ENCODE measurements around the gene SLC36A2. TPM values are rescaled to one million over a fixed set of nuclear protein-coding genes. Genes with fewer than 3 reads are reported as not detected.
"Not testable (repeated sequence)": the region's sequence is repeated elsewhere in the genome, so short reads cannot be mapped to it uniquely, and the experiment has no call there.

SLC36A2 gene
- polyA plus RNA-seq, 1 donor from 2014 or later, result not detected

GRCh38 chr5:151312756-151313324 lies 34.5 kb downstream of the SLC36A2 start:
- Mint-ChIP-seq H3K36me3 (peaks cover 8% of the 10 kb centered on the region), H3K4me3 (peak overlapping the region in 1 of 4 donors; percentile 33), H3K27me3 (peaks cover 5% of the 10 kb centered on the region), H3K4me1 (peaks cover 1 to 8% (median 2%) of the 10 kb centered on the region in 3 donors), H3K27ac (no peak overlapping the region), H3K9me3 (peaks cover 5 to 11% (median 6%) of the 10 kb centered on the region in 3 donors)

DNA sequence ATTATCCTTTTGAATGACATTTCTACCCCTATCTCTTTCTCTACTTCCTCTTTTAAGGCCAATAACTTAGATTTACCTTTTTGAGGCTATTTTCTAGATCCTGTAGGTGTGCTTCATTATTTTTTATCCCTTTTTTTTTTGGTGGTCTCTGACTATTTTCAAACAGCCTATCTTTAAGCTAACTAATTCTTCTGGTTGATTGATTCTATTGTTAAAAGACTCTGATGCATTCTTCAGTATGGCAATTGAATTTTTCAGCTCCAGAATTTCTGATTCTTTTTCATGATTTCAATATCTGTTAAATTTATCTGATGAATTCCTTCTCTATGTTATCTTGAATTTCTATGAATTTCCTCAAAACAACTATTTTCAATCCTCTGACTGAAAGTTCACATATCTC lies 36.4 kb downstream of the SLC36A2 start:
- Mint-ChIP-seq H3K36me3 (peaks cover 8% of the 10 kb centered on the region), H3K27me3 (peaks cover 5% of the 10 kb centered on the region), H3K9me3 (peaks cover 5 to 11% (median 6%) of the 10 kb centered on the region in 3 donors), H3K4me1 (peaks cover 1 to 2% (median 2%) of the 10 kb centered on the region in 3 donors), H3K4me3 (no peak overlapping the region), H3K27ac (no peak overlapping the region)

- peaks cover 5 to 11% (median 6%) of the 10 kb centered on the region in 3 donors for H3K9me3 Mint-ChIP-seq
- H3K36me3 Mint-ChIP-seq, H3K4me1 Mint-ChIP-seq, H3K27ac Mint-ChIP-seq, H3K27me3 Mint-ChIP-seq: not testable (repeated sequence)
- H3K4me3 Mint-ChIP-seq, result peak overlapping the region in 1 of 4 donors; percentile 49
These were observed 37.5 kb downstream of the SLC36A2 start for GRCh38 chr5:151309821-151310220.

GRCh38 chr5:151309266-151309665 lies 38.1 kb downstream of the SLC36A2 start:
- H3K27me3 Mint-ChIP-seq, H3K27ac Mint-ChIP-seq, H3K36me3 Mint-ChIP-seq, H3K4me3 Mint-ChIP-seq, H3K4me1 Mint-ChIP-seq: not testable (repeated sequence)
- H3K9me3 Mint-ChIP-seq, result peaks cover 5 to 11% (median 6%) of the 10 kb centered on the region in 3 donors

GRCh38 chr5:151303666-151304065 lies 43.7 kb downstream of the SLC36A2 start, which contains the start of gene SLC36A3:
TSS of gene SLC36A3 (minus strand) at chr5:151303766. CDS start at chr5:151303354, 412 bp downstream.
- H3K27ac Mint-ChIP-seq, result no peak within 1 kb of the TSS
- no peaks in the 10 kb centered on the region for H3K9me3 Mint-ChIP-seq
- peaks cover 0 to 3% (median 0%) of the 10 kb centered on the region in 3 donors for H3K4me1 Mint-ChIP-seq
- H3K4me3 Mint-ChIP-seq, result peak within 1 kb of the TSS in 1 of 4 donors; percentile 55
- no peaks in the 10 kb centered on the region for H3K36me3 Mint-ChIP-seq
- H3K27me3 Mint-ChIP-seq, result peaks cover 6% of the 10 kb centered on the region

- no peaks in the 10 kb centered on the region for H3K9me3 Mint-ChIP-seq
- peak overlapping the region in 1 of 4 donors; percentile 46 for H3K4me3 Mint-ChIP-seq
- H3K27ac Mint-ChIP-seq, result peak overlapping the region in 1 of 3 donors; percentile 76
- H3K27me3 Mint-ChIP-seq, result peaks cover 10% of the 10 kb centered on the region
- no peaks in the 10 kb centered on the region for H3K36me3 Mint-ChIP-seq
- peaks cover 0 to 13% (median 5%) of the 10 kb centered on the region in 3 donors for H3K4me1 Mint-ChIP-seq
These were observed 49.1 kb downstream of the SLC36A2 start for GRCh38 chr5:151298063-151298855.

DNA sequence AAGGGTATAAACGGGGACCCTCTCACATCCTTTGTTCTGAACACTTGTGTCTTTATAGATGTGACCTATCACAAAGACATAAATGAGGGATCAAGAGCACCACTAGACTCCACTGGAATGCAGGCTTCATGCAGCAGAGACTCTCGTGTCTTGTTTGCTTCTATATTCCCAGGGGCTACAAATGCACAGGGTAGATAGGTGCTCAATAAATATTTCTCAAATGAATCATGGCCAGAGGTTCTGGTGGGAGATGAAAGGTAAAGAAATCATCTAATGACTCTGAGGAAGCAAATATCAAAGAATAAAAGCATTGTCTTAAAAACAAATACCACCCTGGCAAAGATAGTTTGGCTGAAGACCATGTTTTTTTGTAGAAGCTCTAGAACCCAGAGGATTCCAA lies 50.4 kb downstream of the SLC36A2 start:
- Mint-ChIP-seq H3K27ac (no peak overlapping the region), H3K36me3 (no peaks in the 10 kb centered on the region), H3K4me3 (no peak overlapping the region), H3K9me3 (no peaks in the 10 kb centered on the region), H3K4me1 (peaks cover 0 to 13% (median 5%) of the 10 kb centered on the region in 3 donors), H3K27me3 (peaks cover 10% of the 10 kb centered on the region)

GRCh38 chr5:151296478-151296830 lies 50.9 kb downstream of the SLC36A2 start:
- Mint-ChIP-seq H3K27ac (no peak overlapping the region), H3K27me3 (peaks cover 8% of the 10 kb centered on the region), H3K4me3 (no peak overlapping the region), H3K9me3 (no peaks in the 10 kb centered on the region), H3K36me3 (no peaks in the 10 kb centered on the region), H3K4me1 (peaks cover 0 to 13% (median 5%) of the 10 kb centered on the region in 3 donors)

DNA sequence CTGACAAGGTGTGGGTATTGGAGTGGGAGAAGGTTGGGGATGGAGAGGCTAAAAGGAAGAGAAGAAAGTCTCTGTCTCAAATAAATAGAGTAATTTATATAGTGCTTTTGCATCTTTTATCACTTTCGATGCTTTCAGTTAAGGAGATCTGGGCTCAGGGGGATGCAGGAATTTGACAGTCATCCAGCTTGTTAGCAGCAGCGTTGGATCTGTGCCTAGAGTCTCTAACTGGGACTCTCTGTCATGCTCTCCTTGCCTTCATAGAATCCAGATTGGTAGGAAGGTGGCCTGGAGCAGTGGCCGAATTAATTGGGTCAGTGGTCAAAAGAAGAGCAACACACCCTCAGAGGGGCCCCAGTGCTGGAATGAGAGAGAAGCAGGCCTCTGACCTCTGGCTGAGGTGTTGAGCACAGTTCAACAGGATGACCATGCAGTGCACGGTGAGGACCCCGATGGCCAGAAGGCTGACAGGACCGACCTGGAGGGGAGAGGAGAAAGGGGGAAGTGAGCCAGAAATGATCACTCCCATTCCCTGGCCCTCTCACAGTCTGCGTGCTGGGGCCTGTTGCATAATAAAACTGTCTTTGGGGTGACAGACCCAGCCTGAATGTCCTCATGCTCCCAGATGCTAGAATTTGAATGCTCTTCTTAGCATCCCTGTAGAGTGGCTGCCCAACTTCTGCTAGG lies 51.4 kb downstream of the SLC36A2 start:
- H3K36me3 Mint-ChIP-seq, result no peaks in the 10 kb centered on the region
- peaks cover 4% of the 10 kb centered on the region for H3K27me3 Mint-ChIP-seq
- no peak overlapping the region for H3K27ac Mint-ChIP-seq
- H3K4me3 Mint-ChIP-seq, result no peak overlapping the region
- peaks cover 0 to 13% (median 5%) of the 10 kb centered on the region in 3 donors for H3K4me1 Mint-ChIP-seq
- peaks cover 0 to 3% (median 0%) of the 10 kb centered on the region in 3 donors for H3K9me3 Mint-ChIP-seq

DNA sequence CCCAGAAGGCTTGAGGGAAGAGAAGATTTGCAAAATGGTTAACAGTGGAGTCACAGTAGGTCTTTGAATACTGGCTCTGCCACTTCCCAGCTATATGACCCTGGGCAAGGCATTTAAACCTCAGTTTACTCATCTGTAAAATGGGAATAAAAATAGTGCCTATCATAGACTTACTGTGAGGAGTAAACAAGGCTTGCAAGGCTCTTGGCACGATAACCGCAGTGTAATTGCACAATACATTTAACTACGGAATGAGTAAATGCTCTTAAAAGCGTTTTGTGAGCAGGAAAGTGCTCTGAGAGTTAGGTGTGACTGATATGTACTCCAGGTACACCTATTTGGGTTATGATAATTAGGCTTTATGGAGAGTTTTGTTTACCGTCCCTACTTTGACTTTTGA lies 52.2 kb downstream of the SLC36A2 start:
- H3K4me3 Mint-ChIP-seq, result no peak overlapping the region
- peaks cover 0 to 3% (median 0%) of the 10 kb centered on the region in 3 donors for H3K9me3 Mint-ChIP-seq
- H3K4me1 Mint-ChIP-seq, result peaks cover 0 to 13% (median 5%) of the 10 kb centered on the region in 3 donors
- peaks cover 4% of the 10 kb centered on the region for H3K27me3 Mint-ChIP-seq
- H3K27ac Mint-ChIP-seq, result no peak overlapping the region
- H3K36me3 Mint-ChIP-seq, result no peaks in the 10 kb centered on the region

DNA sequence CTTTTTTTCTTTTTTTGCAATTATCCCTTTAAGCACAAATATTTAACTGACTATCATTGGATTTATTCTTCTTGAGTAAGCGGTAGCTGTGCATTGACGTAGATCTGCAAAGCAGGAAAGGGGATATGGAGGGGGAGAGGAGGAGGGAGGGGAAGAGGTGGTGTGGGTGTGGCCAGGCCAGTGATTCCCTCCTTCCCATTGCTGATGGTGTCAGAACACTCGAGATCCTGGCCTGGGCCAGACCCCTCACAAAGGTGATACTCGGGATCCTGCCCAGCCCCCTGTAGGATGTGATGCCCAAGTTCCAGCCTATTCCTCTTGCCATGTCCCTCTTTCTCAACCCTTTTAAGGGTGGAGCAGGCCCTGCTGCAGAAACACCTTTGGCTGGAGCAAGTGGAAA lies 53.7 kb downstream of the SLC36A2 start:
- no peaks in the 10 kb centered on the region for H3K36me3 Mint-ChIP-seq
- peaks cover 0 to 3% (median 0%) of the 10 kb centered on the region in 3 donors for H3K9me3 Mint-ChIP-seq
- H3K4me3 Mint-ChIP-seq, result no peak overlapping the region
- H3K27me3 Mint-ChIP-seq, result peaks cover 4% of the 10 kb centered on the region
- H3K4me1 Mint-ChIP-seq, result peaks cover 0 to 13% (median 5%) of the 10 kb centered on the region in 3 donors
- H3K27ac Mint-ChIP-seq, result no peak overlapping the region

GRCh38 chr5:151288180-151288579 lies 59.2 kb downstream of the SLC36A2 start:
- H3K4me1 Mint-ChIP-seq, result peaks cover 0 to 3% (median 1%) of the 10 kb centered on the region in 3 donors
- H3K27ac Mint-ChIP-seq, result no peak overlapping the region
- H3K4me3 Mint-ChIP-seq, result no peak overlapping the region

DNA sequence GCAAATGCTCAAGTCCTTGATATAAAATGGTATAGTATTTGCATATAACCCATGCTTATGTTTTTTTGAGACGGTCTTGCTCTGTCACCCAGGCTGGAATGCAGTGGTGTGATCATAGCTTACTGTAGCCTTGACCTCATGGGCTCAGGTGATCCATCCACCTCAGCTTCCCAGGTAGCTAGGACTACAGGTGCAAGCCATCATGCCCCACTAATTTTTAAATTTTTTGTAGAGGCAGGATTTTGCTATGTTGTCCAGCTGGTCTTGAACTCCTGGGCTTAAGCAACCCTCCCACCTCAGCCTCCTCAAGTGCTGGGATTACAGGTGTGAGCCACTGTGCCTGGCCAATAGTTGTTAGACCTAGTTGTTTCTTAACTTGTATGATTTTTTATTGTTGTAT lies 61.1 kb downstream of the SLC36A2 start:
- Mint-ChIP-seq H3K9me3 (peaks cover 0 to 4% (median under 1%) of the 10 kb centered on the region in 3 donors), H3K4me3 (no peak overlapping the region), H3K27me3 (peaks cover 1% of the 10 kb centered on the region), H3K36me3 (peaks cover 1% of the 10 kb centered on the region), H3K4me1 (peaks cover 0 to 3% (median 3%) of the 10 kb centered on the region in 3 donors), H3K27ac (no peak overlapping the region)

More at GRCh38 chr5:151288180-151288579, 59.2 kb downstream of the SLC36A2 start:
- H3K36me3 Mint-ChIP-seq, result no peaks in the 10 kb centered on the region
- peaks cover 1% of the 10 kb centered on the region for H3K27me3 Mint-ChIP-seq
- H3K9me3 Mint-ChIP-seq, result peaks cover 0 to 4% (median 3%) of the 10 kb centered on the region in 3 donors

DNA sequence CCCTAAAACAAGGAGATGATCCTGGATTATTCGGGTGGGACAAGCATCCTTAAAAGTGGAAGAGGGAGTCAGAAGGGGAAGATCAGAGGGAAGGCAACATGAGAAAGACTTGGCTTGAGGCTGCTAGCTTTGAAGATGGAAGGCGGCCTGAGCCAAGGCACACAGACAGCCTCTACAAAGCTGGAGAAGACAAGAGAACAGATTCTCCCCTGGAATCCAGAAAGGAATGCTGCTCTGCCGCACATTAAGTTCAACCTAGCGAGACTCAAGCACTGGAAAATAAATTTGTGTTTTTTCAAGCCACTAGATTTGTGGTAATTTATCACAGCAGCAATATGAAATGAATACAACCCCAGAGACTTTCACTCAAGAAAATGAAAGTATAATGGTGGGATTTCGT lies 61.7 kb downstream of the SLC36A2 start:
- H3K9me3 Mint-ChIP-seq, result peaks cover 0 to 4% (median 0%) of the 10 kb centered on the region in 3 donors
- no peak overlapping the region for H3K27ac Mint-ChIP-seq
- peaks cover 0 to 3% (median 3%) of the 10 kb centered on the region in 3 donors for H3K4me1 Mint-ChIP-seq
- H3K36me3 Mint-ChIP-seq, result peaks cover 1% of the 10 kb centered on the region
- H3K27me3 Mint-ChIP-seq, result peaks cover 1% of the 10 kb centered on the region
- no peak overlapping the region for H3K4me3 Mint-ChIP-seq

Data from IgD-negative memory B cell (primary cell).